ENCODE results near the gene IL4. TPM values are rescaled to one million over a fixed set of nuclear protein-coding genes. Genes with fewer than 3 reads are reported as not detected.

The IL4 gene
- total RNA-seq, 3 donors from 2014 or later (not counting 1 experiment from before 2014, with no cell fraction given), result 8.1 TPM; not detected in 2

DNA sequence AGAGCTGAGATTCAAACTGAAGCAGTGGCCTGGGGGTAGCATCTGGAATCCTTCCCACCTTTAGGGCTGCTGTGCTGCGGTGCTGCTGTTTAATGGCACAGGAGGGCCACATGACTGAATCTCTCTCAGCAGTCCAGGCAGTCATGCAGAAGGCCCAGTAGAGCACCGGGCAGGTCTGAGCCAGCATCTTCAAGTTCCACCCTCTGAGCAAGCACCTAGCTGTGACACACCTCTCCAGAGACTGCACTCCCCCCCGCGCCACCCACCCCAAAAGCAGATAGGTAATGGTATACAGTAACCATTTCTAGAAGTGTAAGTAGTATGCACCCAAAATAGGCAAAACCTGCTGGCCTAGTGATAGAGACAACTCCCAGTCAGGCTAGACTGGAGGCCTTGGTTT lies 8.2 kb downstream of the IL4 start:
- Histone ChIP-seq H3K9me3 (ENCODE audit: control insufficient read depth, insufficient read depth, low read length) (no peaks in the 10 kb centered on the region), H3K27me3 (ENCODE audit: control insufficient read depth, insufficient read depth, low read length) (no peaks in the 10 kb centered on the region), H3K27ac (ENCODE audit: low read length) (no peak overlapping the region), H3K36me3 (ENCODE audit: control insufficient read depth, insufficient read depth, low read length) (no peaks in the 10 kb centered on the region), H3K4me1 (ENCODE audit: control insufficient read depth, insufficient read depth, low read length) (no peaks in the 10 kb centered on the region), H3K4me3 (ENCODE audit: low read length) (no peak overlapping the region)
- 95% methylated on average over 2 of the region's 4 CpGs for WGBS (ENCODE audit: insufficient coverage)
- H3K9me3 Mint-ChIP-seq, result no peaks in the 10 kb centered on the region
- no peak overlapping the region for H3K4me3 Mint-ChIP-seq
- H3K27me3 Mint-ChIP-seq (ENCODE audit: low read depth in 2 of 2), result peaks cover 0 to 5% of the 10 kb centered on the region in 2 donors
- H3K4me1 Mint-ChIP-seq, result peaks cover 7 to 8% of the 10 kb centered on the region in 2 donors
- H3K36me3 Mint-ChIP-seq, result no peaks in the 10 kb centered on the region
- TF ChIP-seq, protein P1, sequence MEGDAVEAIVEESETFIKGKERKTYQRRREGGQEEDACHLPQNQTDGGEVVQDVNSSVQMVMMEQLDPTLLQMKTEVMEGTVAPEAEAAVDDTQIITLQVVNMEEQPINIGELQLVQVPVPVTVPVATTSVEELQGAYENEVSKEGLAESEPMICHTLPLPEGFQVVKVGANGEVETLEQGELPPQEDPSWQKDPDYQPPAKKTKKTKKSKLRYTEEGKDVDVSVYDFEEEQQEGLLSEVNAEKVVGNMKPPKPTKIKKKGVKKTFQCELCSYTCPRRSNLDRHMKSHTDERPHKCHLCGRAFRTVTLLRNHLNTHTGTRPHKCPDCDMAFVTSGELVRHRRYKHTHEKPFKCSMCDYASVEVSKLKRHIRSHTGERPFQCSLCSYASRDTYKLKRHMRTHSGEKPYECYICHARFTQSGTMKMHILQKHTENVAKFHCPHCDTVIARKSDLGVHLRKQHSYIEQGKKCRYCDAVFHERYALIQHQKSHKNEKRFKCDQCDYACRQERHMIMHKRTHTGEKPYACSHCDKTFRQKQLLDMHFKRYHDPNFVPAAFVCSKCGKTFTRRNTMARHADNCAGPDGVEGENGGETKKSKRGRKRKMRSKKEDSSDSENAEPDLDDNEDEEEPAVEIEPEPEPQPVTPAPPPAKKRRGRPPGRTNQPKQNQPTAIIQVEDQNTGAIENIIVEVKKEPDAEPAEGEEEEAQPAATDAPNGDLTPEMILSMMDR (IDR thresholded peaks at IDR 0.05), result no peak
- ATAC-seq, result no peak
- intact Hi-C loops (cut with micrococcal nuclease), result no loop called here
- no peak for DNase-seq
- no peak overlapping the region for H3K27ac Mint-ChIP-seq

DNA sequence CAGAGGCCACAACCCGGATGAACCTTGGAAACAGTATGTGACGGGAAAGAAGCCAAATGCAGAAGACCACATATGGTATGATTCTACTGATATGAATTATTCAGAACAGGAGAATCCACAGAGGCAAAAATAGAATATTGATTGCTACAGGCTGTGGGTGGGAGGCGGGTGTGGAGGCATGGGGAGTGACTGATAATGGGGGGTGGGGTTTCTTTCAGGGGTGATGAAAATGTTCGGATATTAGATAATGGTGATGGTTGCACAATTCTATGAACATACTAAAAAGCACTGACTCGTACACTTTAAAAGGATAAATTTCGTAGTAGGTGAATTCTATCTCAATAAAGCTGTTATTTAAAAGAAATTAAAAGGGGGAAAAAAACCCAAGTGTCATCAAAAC lies 10.7 kb downstream of the IL4 start:
- peaks cover 23 to 24% of the 10 kb centered on the region in 2 donors for H3K4me1 Mint-ChIP-seq
- no peaks in the 10 kb centered on the region for H3K9me3 ChIP-seq (ENCODE audit: control insufficient read depth, insufficient read depth, low read length)
- peaks cover 0 to 8% of the 10 kb centered on the region in 2 donors for H3K27me3 Mint-ChIP-seq (ENCODE audit: low read depth in 2 of 2)
- no peaks in the 10 kb centered on the region for H3K36me3 ChIP-seq (ENCODE audit: control insufficient read depth, insufficient read depth, low read length)
- ATAC-seq, result no peak
- no peaks in the 10 kb centered on the region for H3K9me3 Mint-ChIP-seq
- no peak overlapping the region for H3K27ac Mint-ChIP-seq
- 97% methylated on average over 3 of the region's 6 CpGs for WGBS (ENCODE audit: insufficient coverage)
- H3K4me3 ChIP-seq (ENCODE audit: low read length), result no peak overlapping the region
- H3K4me1 ChIP-seq (ENCODE audit: control insufficient read depth, insufficient read depth, low read length), result peaks cover 9% of the 10 kb centered on the region
- TF ChIP-seq, protein P1 (IDR thresholded peaks at IDR 0.05), result no peak
- H3K27ac ChIP-seq (ENCODE audit: low read length), result no peak overlapping the region
- H3K27me3 ChIP-seq (ENCODE audit: control insufficient read depth, insufficient read depth, low read length), result no peaks in the 10 kb centered on the region
- H3K36me3 Mint-ChIP-seq, result no peaks in the 10 kb centered on the region
- intact Hi-C loops (cut with micrococcal nuclease), result no loop called here
- H3K4me3 Mint-ChIP-seq, result no peak overlapping the region
- no peak for DNase-seq

DNA sequence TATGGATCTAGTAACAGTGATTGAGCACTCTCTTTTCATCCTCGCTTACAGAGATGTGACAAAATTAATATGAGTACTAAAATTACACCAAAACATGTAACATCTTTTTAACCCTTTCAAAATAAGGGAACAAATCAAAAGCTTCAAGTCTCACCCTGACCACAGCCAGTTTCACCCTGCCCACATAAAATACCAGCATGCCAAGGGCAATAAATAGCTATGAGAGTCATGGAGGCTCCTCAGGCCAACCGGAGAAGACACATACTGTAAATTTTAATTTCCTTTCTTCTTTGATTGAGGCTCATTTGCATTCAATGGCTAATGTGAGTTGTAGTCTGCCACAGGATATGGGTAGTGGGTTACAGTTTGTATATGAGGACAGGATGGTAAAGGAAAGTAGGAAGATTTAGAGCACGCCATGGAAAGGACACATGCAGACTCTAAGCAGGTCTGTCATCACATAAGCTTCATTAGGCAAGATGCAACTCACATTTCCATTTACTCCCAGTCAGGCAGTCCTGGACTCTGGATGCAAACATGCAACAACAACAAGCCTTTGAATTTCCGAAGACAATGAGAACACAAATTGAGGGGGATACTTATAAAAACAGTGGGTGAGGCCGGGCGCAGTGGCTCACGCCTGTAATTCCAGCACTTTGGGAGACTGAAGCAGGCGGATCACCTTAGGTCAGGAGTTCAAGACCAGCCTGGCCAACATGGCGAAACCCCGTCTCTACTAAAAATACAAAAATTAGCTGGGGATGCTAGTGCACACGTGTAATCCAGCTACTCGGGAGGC lies 11.3 kb downstream of the IL4 start:
- Histone ChIP-seq H3K27me3 (ENCODE audit: control insufficient read depth, insufficient read depth, low read length) (no peaks in the 10 kb centered on the region), H3K4me1 (ENCODE audit: control insufficient read depth, insufficient read depth, low read length) (peaks cover 9% of the 10 kb centered on the region), H3K27ac (ENCODE audit: low read length) (no peak overlapping the region), H3K4me3 (ENCODE audit: low read length) (no peak overlapping the region), H3K36me3 (ENCODE audit: control insufficient read depth, insufficient read depth, low read length) (no peaks in the 10 kb centered on the region), H3K9me3 (ENCODE audit: control insufficient read depth, insufficient read depth, low read length) (no peaks in the 10 kb centered on the region)
- Mint-ChIP-seq H3K4me1 (peaks cover 24% of the 10 kb centered on the region in 2 donors), H3K9me3 (no peaks in the 10 kb centered on the region), H3K36me3 (no peaks in the 10 kb centered on the region), H3K27me3 (ENCODE audit: low read depth in 2 of 2) (peaks cover 0 to 5% of the 10 kb centered on the region in 2 donors), H3K4me3 (no peak overlapping the region), H3K27ac (no peak overlapping the region)
- WGBS (ENCODE audit: insufficient coverage), result 97% methylated on average over 10 of the region's 12 CpGs
- no peak for ATAC-seq
- TF ChIP-seq, protein P1 (IDR thresholded peaks at IDR 0.05), result no peak
- DNase-seq, result no peak
- intact Hi-C loops (cut with micrococcal nuclease), result no loop called here
